Measurements from ENCODE around the gene ADORA2B. TPM values are rescaled to one million over a fixed set of nuclear protein-coding genes. Genes with fewer than 3 reads are reported as not detected.

The ADORA2B gene
- total RNA-seq, 2 donors from 2014 or later, result 1.8 to 2.0 TPM

DNA sequence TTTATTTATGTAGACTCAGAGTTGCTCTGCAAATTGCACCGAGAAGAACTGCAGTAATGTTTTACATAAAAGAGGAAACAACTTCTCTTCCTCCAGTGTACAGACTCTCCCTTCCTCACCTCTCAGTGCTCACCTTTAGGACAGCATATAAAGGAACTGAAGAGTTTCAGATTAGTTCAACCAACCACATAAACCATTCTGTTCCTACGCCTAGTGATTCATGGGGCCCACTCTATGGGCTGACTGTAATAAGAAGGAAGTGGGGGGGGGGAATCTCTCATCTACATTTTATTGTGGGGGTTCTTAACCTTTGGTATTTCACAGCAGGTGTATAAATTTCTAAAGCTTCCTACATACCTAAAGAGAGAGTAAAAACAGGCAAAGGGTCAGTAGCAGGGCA is 36.3 kb downstream of the ADORA2B start:
- no peaks in the 10 kb centered on the region for H3K27me3 Mint-ChIP-seq (ENCODE audit: insufficient read depth)
- no peak for DNase-seq
- H3K27ac ChIP-seq (ENCODE audit: low read depth, low read length), result no peak overlapping the region
- peaks cover 79% of the 10 kb centered on the region for H3K36me3 ChIP-seq (ENCODE audit: control insufficient read depth, insufficient read depth, low read length)
- no peak overlapping the region for H3K4me3 Mint-ChIP-seq
- H3K4me1 Mint-ChIP-seq, result no peaks in the 10 kb centered on the region
- H3K36me3 Mint-ChIP-seq (ENCODE audit: low read depth), result peaks cover 78% of the 10 kb centered on the region
- H3K9me3 ChIP-seq (ENCODE audit: control insufficient read depth, low read length), result peaks cover 13% of the 10 kb centered on the region
- H3K4me1 ChIP-seq (ENCODE audit: control insufficient read depth, insufficient read depth, low read length), result peaks cover 2% of the 10 kb centered on the region
- H3K9me3 Mint-ChIP-seq, result peaks cover 10% of the 10 kb centered on the region
- no peak overlapping the region for H3K27ac Mint-ChIP-seq
- no peak overlapping the region for H3K9ac ChIP-seq (ENCODE audit: extremely low read depth, low read length, poor library complexity, severe bottlenecking)
- H3K4me3 ChIP-seq (ENCODE audit: low read length), result no peak overlapping the region
- no peaks in the 10 kb centered on the region for H3K27me3 ChIP-seq (ENCODE audit: control insufficient read depth, insufficient read depth, low read length, poor library complexity, severe bottlenecking)
- TF ChIP-seq, protein P1, sequence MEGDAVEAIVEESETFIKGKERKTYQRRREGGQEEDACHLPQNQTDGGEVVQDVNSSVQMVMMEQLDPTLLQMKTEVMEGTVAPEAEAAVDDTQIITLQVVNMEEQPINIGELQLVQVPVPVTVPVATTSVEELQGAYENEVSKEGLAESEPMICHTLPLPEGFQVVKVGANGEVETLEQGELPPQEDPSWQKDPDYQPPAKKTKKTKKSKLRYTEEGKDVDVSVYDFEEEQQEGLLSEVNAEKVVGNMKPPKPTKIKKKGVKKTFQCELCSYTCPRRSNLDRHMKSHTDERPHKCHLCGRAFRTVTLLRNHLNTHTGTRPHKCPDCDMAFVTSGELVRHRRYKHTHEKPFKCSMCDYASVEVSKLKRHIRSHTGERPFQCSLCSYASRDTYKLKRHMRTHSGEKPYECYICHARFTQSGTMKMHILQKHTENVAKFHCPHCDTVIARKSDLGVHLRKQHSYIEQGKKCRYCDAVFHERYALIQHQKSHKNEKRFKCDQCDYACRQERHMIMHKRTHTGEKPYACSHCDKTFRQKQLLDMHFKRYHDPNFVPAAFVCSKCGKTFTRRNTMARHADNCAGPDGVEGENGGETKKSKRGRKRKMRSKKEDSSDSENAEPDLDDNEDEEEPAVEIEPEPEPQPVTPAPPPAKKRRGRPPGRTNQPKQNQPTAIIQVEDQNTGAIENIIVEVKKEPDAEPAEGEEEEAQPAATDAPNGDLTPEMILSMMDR (conservative IDR thresholded peaks at IDR 0.05), result no peak
- WGBS, 2 experiments (ENCODE audit: insufficient coverage in 1 of 2, insufficient read length in 1 of 2), result 14 to 86% methylated on average over 1 to 2 of the region's 2 CpGs

DNA sequence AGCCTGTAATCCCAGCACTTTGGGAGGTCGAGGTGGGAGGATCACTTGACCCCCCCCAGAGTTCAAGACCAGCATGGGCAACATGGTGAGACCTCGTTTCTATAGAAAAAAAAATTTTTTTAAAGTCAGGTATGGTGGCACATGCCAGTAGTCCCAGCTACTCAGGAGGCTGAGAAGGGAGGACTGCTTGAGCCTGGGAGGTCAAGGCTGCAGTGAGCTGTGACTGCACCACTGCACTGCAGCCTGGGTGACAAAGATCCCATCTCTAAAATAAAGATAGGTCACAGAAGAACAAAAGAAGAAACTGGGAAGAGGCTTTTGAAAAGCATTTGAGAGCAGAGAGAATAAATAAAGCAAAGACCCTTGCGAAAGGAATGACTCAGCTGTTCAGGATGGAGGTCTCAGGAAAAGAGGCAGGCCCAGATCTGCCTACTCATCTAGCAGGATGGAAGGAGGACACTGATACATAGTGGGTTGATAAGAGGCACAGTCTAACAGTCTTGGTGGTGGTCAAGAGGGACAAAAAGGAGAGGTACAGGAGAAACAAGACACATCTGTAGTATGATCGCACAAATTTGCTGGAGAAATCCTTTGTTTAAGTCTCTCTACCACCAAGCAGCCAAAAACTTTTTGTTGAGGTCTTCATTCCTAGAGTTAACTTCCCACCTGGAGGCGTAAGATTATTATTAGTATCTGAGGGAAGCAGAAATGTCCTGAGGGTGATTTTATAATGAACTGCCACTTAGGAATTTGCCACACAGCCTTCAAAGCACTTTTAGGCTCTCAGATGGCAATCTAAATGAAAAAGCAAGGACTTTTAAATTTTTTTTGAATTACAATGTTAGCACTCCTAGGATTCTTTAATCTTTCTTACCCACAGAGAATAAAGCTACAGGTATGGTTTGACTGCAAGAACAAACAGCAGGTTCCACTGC is 37.0 kb downstream of the ADORA2B start:
- Mint-ChIP-seq H3K4me1 (no peaks in the 10 kb centered on the region), H3K27me3 (ENCODE audit: insufficient read depth) (no peaks in the 10 kb centered on the region), H3K27ac (peak overlapping the region; percentile 68), H3K9me3 (peaks cover 10% of the 10 kb centered on the region), H3K36me3 (ENCODE audit: low read depth) (peaks cover 81% of the 10 kb centered on the region), H3K4me3 (no peak overlapping the region)
- DNase-seq, result no peak
- WGBS, 2 experiments (ENCODE audit: insufficient coverage in 1 of 2, insufficient read length in 1 of 2), result 89 to 92% methylated on average over 2 to 5 of the region's 5 CpGs
- H3K4me1 ChIP-seq (ENCODE audit: control insufficient read depth, insufficient read depth, low read length), result peaks cover 2% of the 10 kb centered on the region
- no peaks in the 10 kb centered on the region for H3K27me3 ChIP-seq (ENCODE audit: control insufficient read depth, insufficient read depth, low read length, poor library complexity, severe bottlenecking)
- H3K36me3 ChIP-seq (ENCODE audit: control insufficient read depth, insufficient read depth, low read length), result peaks cover 79% of the 10 kb centered on the region
- no peak overlapping the region for H3K4me3 ChIP-seq (ENCODE audit: low read length)
- no peak overlapping the region for H3K9ac ChIP-seq (ENCODE audit: extremely low read depth, low read length, poor library complexity, severe bottlenecking)
- peaks cover 13% of the 10 kb centered on the region for H3K9me3 ChIP-seq (ENCODE audit: control insufficient read depth, low read length)
- TF ChIP-seq, protein P1 (conservative IDR thresholded peaks at IDR 0.05), result no peak
- H3K27ac ChIP-seq (ENCODE audit: low read depth, low read length), result no peak overlapping the region

DNA sequence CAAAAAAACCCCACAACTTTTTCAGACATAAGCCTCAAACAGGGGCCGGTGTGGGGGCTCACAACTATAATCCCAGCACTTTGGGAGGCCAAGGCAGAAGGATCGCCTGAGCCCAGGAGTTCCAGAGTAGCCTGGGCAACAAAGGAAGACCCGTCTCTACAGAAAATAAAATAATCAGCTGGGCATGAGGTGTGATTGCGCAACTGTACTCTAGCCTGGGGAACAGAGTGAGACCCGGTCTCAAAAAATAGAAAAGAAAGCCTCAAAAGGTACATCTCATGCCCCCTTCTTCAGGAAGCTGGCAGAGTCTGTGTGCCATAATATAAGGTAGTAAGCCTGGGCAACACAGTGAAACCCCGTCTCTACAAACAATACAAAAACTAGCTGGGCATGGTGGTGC is 51.4 kb downstream of the ADORA2B start:
- H3K4me3 Mint-ChIP-seq, result no peak overlapping the region
- WGBS, 2 experiments (ENCODE audit: insufficient coverage in 1 of 2, insufficient read length in 1 of 2), result 87 to 90% methylated on average over 6 of the region's 6 CpGs
- H3K9me3 Mint-ChIP-seq, result peaks cover 5% of the 10 kb centered on the region
- H3K36me3 Mint-ChIP-seq (ENCODE audit: low read depth), result peaks cover 27% of the 10 kb centered on the region
- DNase-seq, result no peak
- Histone ChIP-seq H3K27me3 (ENCODE audit: control insufficient read depth, insufficient read depth, low read length, poor library complexity, severe bottlenecking) (no peaks in the 10 kb centered on the region), H3K36me3 (ENCODE audit: control insufficient read depth, insufficient read depth, low read length) (peaks cover 23% of the 10 kb centered on the region), H3K4me3 (ENCODE audit: low read length) (no peak overlapping the region), H3K9ac (ENCODE audit: extremely low read depth, low read length, poor library complexity, severe bottlenecking) (no peak overlapping the region), H3K4me1 (ENCODE audit: control insufficient read depth, insufficient read depth, low read length) (no peaks in the 10 kb centered on the region), H3K9me3 (ENCODE audit: control insufficient read depth, low read length) (peaks cover 4% of the 10 kb centered on the region), H3K27ac (ENCODE audit: low read depth, low read length) (no peak overlapping the region)
- H3K27ac Mint-ChIP-seq, result peak overlapping the region; percentile 52
- H3K4me1 Mint-ChIP-seq, result peaks cover 10% of the 10 kb centered on the region
- H3K27me3 Mint-ChIP-seq (ENCODE audit: insufficient read depth), result no peaks in the 10 kb centered on the region
- TF ChIP-seq, protein P1 (conservative IDR thresholded peaks at IDR 0.05), result no peak

Data from endodermal cell (in vitro differentiated cells).